HG02642 (cell line): Measurements from ENCODE around the gene KLHL13.
"Not testable (repeated sequence)": the region's sequence is repeated elsewhere in the genome, so short reads cannot be mapped to it uniquely, and the experiment has no call there.

Experiments
- ATAC-seq: cut with Tn5 transposase; IDR thresholded peaks from one replicate; pipeline ENCODE4 v1.9.1; 2021; ENCODE audit warnings: mild to moderate bottlenecking; ENCODE audit not compliant: unreplicated experiment, poor library complexity

KLHL13 gene

GRCh38 chrX:118116713-118117550, at the start of gene KLHL13:
Gene KLHL13, minus strand, starts transcription at chrX:118116810. Its CDS starts 88,337 bp downstream, at chrX:118028473.
- ATAC-seq: peak; percentile 59

GRCh38 chrX:118164138-118164537, 47.5 kb upstream of the KLHL13 start:
- no peak for ATAC-seq

- ATAC-seq: no peak
These were observed 40.5 kb upstream of the KLHL13 start for GRCh38 chrX:118156953-118157608.

- no peak for ATAC-seq
These were observed 39.8 kb upstream of the KLHL13 start for GRCh38 chrX:118156254-118156952.

- ATAC-seq: no peak
These were observed 36.7 kb upstream of the KLHL13 start for GRCh38 chrX:118153270-118153669.

- ATAC-seq: no peak
These were observed 36.1 kb upstream of the KLHL13 start for GRCh38 chrX:118152721-118153120.

- ATAC-seq: no peak
These were observed 32.1 kb upstream of the KLHL13 start for GRCh38 chrX:118148737-118149136.

- ATAC-seq: not testable (repeated sequence)
These were observed 31.2 kb upstream of the KLHL13 start for GRCh38 chrX:118147771-118148170.

- no peak for ATAC-seq
These were observed 27.0 kb upstream of the KLHL13 start for GRCh38 chrX:118143578-118143977.

GRCh38 chrX:118131336-118131735, 14.7 kb upstream of the KLHL13 start:
- no peak for ATAC-seq

- no peak for ATAC-seq
These were observed 13.1 kb upstream of the KLHL13 start for GRCh38 chrX:118129681-118130080.

- ATAC-seq: no peak
These were observed 12.1 kb upstream of the KLHL13 start for GRCh38 chrX:118128724-118129123.

- no peak for ATAC-seq
These were observed 9.7 kb upstream of the KLHL13 start for GRCh38 chrX:118126286-118126685.

- ATAC-seq: not testable (repeated sequence)
These were observed 7.6 kb upstream of the KLHL13 start for GRCh38 chrX:118124243-118124642.

- no peak for ATAC-seq
These were observed 1.1 kb upstream of the KLHL13 start for GRCh38 chrX:118117741-118118140.

- ATAC-seq: peak; percentile 50
These were observed 477 bp downstream of the KLHL13 start for GRCh38 chrX:118115953-118116712.

GRCh38 chrX:118114971-118115370, 1.6 kb downstream of the KLHL13 start:
- ATAC-seq: no peak

- no peak for ATAC-seq
These were observed 7.5 kb downstream of the KLHL13 start for GRCh38 chrX:118109065-118109464.

GRCh38 chrX:118108304-118108703, 8.3 kb downstream of the KLHL13 start:
- no peak for ATAC-seq

- no peak for ATAC-seq
These were observed 16.5 kb downstream of the KLHL13 start for GRCh38 chrX:118100091-118100490.
